ENCODE results near the gene DNAJC1. TPM values are rescaled to one million over a fixed set of nuclear protein-coding genes. Genes with fewer than 3 reads are reported as not detected.
"Not testable (repeated sequence)": the region's sequence is repeated elsewhere in the genome, so short reads cannot be mapped to it uniquely, and the experiment has no call there.

DNAJC1 gene
- total RNA-seq, 3 donors from 2014 or later: 26.3 to 31.5 (median 30.3) TPM

- Histone ChIP-seq H3K4me1 (ENCODE audit: low read depth) (no peaks in the 10 kb centered on the region), H3K9me3 (peaks cover 43% of the 10 kb centered on the region), H3K36me3 (ENCODE audit: low read depth) (no peaks in the 10 kb centered on the region), H3K4me3 (no peak overlapping the region)
- intact Hi-C loops (cut with DNase I, micrococcal nuclease): no loop called here
- DNase-seq (no peak), ATAC-seq (no peak)
- no peak for TF ChIP-seq CTCF (IDR thresholded peaks at IDR 0.05)
These were observed 178.2 kb downstream of the DNAJC1 start for GRCh38 chr10:21825345-21825744.

- Histone ChIP-seq H3K9me3 (peaks cover 34% of the 10 kb centered on the region), H3K4me3 (no peak overlapping the region), H3K36me3 (ENCODE audit: low read depth) (no peaks in the 10 kb centered on the region), H3K4me1 (ENCODE audit: low read depth) (no peaks in the 10 kb centered on the region)
- intact Hi-C loops (cut with DNase I, micrococcal nuclease): no loop called here
- DNase-seq (no peak), ATAC-seq (no peak)
- no peak for TF ChIP-seq CTCF (IDR thresholded peaks at IDR 0.05)
These were observed 179.1 kb downstream of the DNAJC1 start for GRCh38 chr10:21824409-21824808.

GRCh38 chr10:21823617-21824016 is 179.9 kb downstream of the DNAJC1 start:
- no peak for ATAC-seq
- no peak for TF ChIP-seq CTCF (IDR thresholded peaks at IDR 0.05)
- intact Hi-C loops (cut with DNase I, micrococcal nuclease): no loop called here

GRCh38 chr10:21822273-21822672 is 181.3 kb downstream of the DNAJC1 start:
- H3K36me3 ChIP-seq (ENCODE audit: low read depth); H3K4me1 ChIP-seq (ENCODE audit: low read depth); H3K4me3 ChIP-seq; DNase-seq; ATAC-seq; intact Hi-C loops (cut with DNase I, micrococcal nuclease): not testable (repeated sequence)
- H3K9me3 ChIP-seq: peaks cover 14% of the 10 kb centered on the region

More at GRCh38 chr10:21823617-21824016, 179.9 kb downstream of the DNAJC1 start:
- Histone ChIP-seq H3K9me3 (peaks cover 26% of the 10 kb centered on the region), H3K4me3 (no peak overlapping the region), H3K4me1 (ENCODE audit: low read depth) (no peaks in the 10 kb centered on the region), H3K36me3 (ENCODE audit: low read depth) (no peaks in the 10 kb centered on the region)
- DNase-seq: no peak

- TF ChIP-seq CTCF (IDR thresholded peaks at IDR 0.05): no peak
- H3K9me3 ChIP-seq: peaks cover 1% of the 10 kb centered on the region
- intact Hi-C loops (cut with DNase I, micrococcal nuclease): no loop called here
- DNase-seq (no peak), ATAC-seq (no peak)
- H3K4me1 ChIP-seq (ENCODE audit: low read depth): no peaks in the 10 kb centered on the region
- H3K36me3 ChIP-seq (ENCODE audit: low read depth): no peaks in the 10 kb centered on the region
- no peak overlapping the region for H3K4me3 ChIP-seq
These were observed 182.6 kb downstream of the DNAJC1 start for GRCh38 chr10:21820952-21821351.

- H3K9me3 ChIP-seq; ATAC-seq; H3K4me3 ChIP-seq; H3K4me1 ChIP-seq (ENCODE audit: low read depth); DNase-seq; H3K36me3 ChIP-seq (ENCODE audit: low read depth); intact Hi-C loops (cut with DNase I, micrococcal nuclease): not testable (repeated sequence)
These were observed 185.1 kb downstream of the DNAJC1 start for GRCh38 chr10:21818416-21818815.

- Histone ChIP-seq H3K9me3 (no peaks in the 10 kb centered on the region), H3K36me3 (ENCODE audit: low read depth) (no peaks in the 10 kb centered on the region), H3K4me1 (ENCODE audit: low read depth) (no peaks in the 10 kb centered on the region), H3K4me3 (no peak overlapping the region)
- DNase-seq (no peak), ATAC-seq (no peak)
- TF ChIP-seq CTCF (IDR thresholded peaks at IDR 0.05): no peak
- intact Hi-C loops (cut with DNase I, micrococcal nuclease): no loop called here
These were observed 188.7 kb downstream of the DNAJC1 start for GRCh38 chr10:21814866-21815265.

Data from mucosa of descending colon (tissue), 3 donors.